ENCODE data around the gene SUSD4. TPM values are rescaled to one million over a fixed set of nuclear protein-coding genes. Genes with fewer than 3 reads are reported as not detected.

SUSD4 gene
- total RNA-seq, 2 donors from 2014 or later: 0.58 to 0.92 TPM

GRCh38 chr1:223313415-223313754 is 50.6 kb downstream of the SUSD4 start:
- no peaks in the 10 kb centered on the region for H3K36me3 ChIP-seq (ENCODE audit: control insufficient read depth, insufficient read depth, low read length)
- H3K9ac ChIP-seq (ENCODE audit: extremely low read depth, low read length, poor library complexity, severe bottlenecking): no peak overlapping the region
- Mint-ChIP-seq H3K27me3 (ENCODE audit: insufficient read depth) (peaks cover 19% of the 10 kb centered on the region), H3K9me3 (peaks cover 2% of the 10 kb centered on the region), H3K4me1 (peaks cover 4% of the 10 kb centered on the region), H3K4me3 (no peak overlapping the region), H3K27ac (no peak overlapping the region), H3K36me3 (ENCODE audit: low read depth) (no peaks in the 10 kb centered on the region)
- H3K4me1 ChIP-seq (ENCODE audit: control insufficient read depth, insufficient read depth, low read length): no peaks in the 10 kb centered on the region
- H3K27me3 ChIP-seq (ENCODE audit: control insufficient read depth, insufficient read depth, low read length, poor library complexity, severe bottlenecking): no peaks in the 10 kb centered on the region
- no peak for DNase-seq
- H3K9me3 ChIP-seq (ENCODE audit: control insufficient read depth, low read length): no peaks in the 10 kb centered on the region
- TF ChIP-seq, protein P1, sequence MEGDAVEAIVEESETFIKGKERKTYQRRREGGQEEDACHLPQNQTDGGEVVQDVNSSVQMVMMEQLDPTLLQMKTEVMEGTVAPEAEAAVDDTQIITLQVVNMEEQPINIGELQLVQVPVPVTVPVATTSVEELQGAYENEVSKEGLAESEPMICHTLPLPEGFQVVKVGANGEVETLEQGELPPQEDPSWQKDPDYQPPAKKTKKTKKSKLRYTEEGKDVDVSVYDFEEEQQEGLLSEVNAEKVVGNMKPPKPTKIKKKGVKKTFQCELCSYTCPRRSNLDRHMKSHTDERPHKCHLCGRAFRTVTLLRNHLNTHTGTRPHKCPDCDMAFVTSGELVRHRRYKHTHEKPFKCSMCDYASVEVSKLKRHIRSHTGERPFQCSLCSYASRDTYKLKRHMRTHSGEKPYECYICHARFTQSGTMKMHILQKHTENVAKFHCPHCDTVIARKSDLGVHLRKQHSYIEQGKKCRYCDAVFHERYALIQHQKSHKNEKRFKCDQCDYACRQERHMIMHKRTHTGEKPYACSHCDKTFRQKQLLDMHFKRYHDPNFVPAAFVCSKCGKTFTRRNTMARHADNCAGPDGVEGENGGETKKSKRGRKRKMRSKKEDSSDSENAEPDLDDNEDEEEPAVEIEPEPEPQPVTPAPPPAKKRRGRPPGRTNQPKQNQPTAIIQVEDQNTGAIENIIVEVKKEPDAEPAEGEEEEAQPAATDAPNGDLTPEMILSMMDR (conservative IDR thresholded peaks at IDR 0.05): no peak
- no peak overlapping the region for H3K4me3 ChIP-seq (ENCODE audit: low read length)
- no peak overlapping the region for H3K27ac ChIP-seq (ENCODE audit: low read depth, low read length)

GRCh38 chr1:223312705-223313414 is 51.1 kb downstream of the SUSD4 start:
- DNase-seq: no peak
- Histone ChIP-seq H3K4me3 (ENCODE audit: low read length) (no peak overlapping the region), H3K27ac (ENCODE audit: low read depth, low read length) (no peak overlapping the region), H3K9ac (ENCODE audit: extremely low read depth, low read length, poor library complexity, severe bottlenecking) (no peak overlapping the region), H3K36me3 (ENCODE audit: control insufficient read depth, insufficient read depth, low read length) (no peaks in the 10 kb centered on the region), H3K4me1 (ENCODE audit: control insufficient read depth, insufficient read depth, low read length) (no peaks in the 10 kb centered on the region), H3K9me3 (ENCODE audit: control insufficient read depth, low read length) (no peaks in the 10 kb centered on the region), H3K27me3 (ENCODE audit: control insufficient read depth, insufficient read depth, low read length, poor library complexity, severe bottlenecking) (no peaks in the 10 kb centered on the region)
- Mint-ChIP-seq H3K27me3 (ENCODE audit: insufficient read depth) (peaks cover 23% of the 10 kb centered on the region), H3K27ac (no peak overlapping the region), H3K4me1 (peaks cover 4% of the 10 kb centered on the region), H3K36me3 (ENCODE audit: low read depth) (no peaks in the 10 kb centered on the region), H3K4me3 (no peak overlapping the region), H3K9me3 (peaks cover 2% of the 10 kb centered on the region)
- 70 to 71% methylated on average over 3 to 5 of the region's 5 CpGs for WGBS, 2 experiments (ENCODE audit: insufficient coverage in 1 of 2, insufficient read length in 1 of 2)
- TF ChIP-seq, protein P1 (conservative IDR thresholded peaks at IDR 0.05): no peak

DNA sequence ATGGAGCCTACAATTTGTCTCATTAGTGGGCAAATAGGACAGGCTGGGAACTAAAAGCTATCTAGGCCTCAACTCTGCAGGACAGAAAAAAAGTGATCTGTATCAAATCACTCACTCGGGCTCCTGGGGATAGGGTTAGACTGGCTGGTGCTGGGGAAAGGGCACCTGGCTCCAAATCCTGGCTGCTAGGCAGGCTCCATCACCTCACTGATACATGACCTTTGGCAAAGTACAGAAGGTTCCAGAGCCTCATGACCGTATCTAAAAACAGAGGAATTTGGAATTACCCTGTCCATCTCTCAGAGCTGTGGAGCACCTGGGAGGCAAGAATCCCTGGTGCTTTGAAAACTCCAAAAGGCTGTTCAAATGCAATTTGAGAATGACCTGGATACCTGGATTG is 51.7 kb downstream of the SUSD4 start:
- H3K36me3 ChIP-seq (ENCODE audit: control insufficient read depth, insufficient read depth, low read length): no peaks in the 10 kb centered on the region
- H3K9ac ChIP-seq (ENCODE audit: extremely low read depth, low read length, poor library complexity, severe bottlenecking): no peak overlapping the region
- H3K4me3 ChIP-seq (ENCODE audit: low read length): no peak overlapping the region
- H3K27me3 ChIP-seq (ENCODE audit: control insufficient read depth, insufficient read depth, low read length, poor library complexity, severe bottlenecking): no peaks in the 10 kb centered on the region
- Mint-ChIP-seq H3K27me3 (ENCODE audit: insufficient read depth) (peaks cover 28% of the 10 kb centered on the region), H3K4me1 (peaks cover 4% of the 10 kb centered on the region), H3K36me3 (ENCODE audit: low read depth) (no peaks in the 10 kb centered on the region), H3K27ac (no peak overlapping the region), H3K4me3 (no peak overlapping the region), H3K9me3 (peaks cover under 1% of the 10 kb centered on the region)
- TF ChIP-seq, protein P1 (conservative IDR thresholded peaks at IDR 0.05): no peak
- no peaks in the 10 kb centered on the region for H3K4me1 ChIP-seq (ENCODE audit: control insufficient read depth, insufficient read depth, low read length)
- no peak for DNase-seq
- whole genome bisulfite sequencing, 2 experiments (ENCODE audit: insufficient coverage in 1 of 2, insufficient read length in 1 of 2): 92 to 93% methylated on average over 2 of the region's 2 CpGs
- no peaks in the 10 kb centered on the region for H3K9me3 ChIP-seq (ENCODE audit: control insufficient read depth, low read length)
- no peak overlapping the region for H3K27ac ChIP-seq (ENCODE audit: low read depth, low read length)
